ENCODE measurements around the gene ATAT1. TPM values are rescaled to one million over a fixed set of nuclear protein-coding genes. Genes with fewer than 3 reads are reported as not detected.
A peak's percentile ranks its signal among the peaks of the same experiment; 100 is the strongest.

ATAT1 gene
- total and polyA plus RNA-seq, 9 of the 15 experiments (the other 6 are each of a cell fraction or from before 2014, with no cell fraction given), result 0.65 to 5.8 (median 1.6) TPM

GRCh38 chr6:30678964-30679726, 52.5 kb downstream of the ATAT1 start (continued):
- no peak for TF ChIP-seq ZBTB40 (IDR thresholded peaks at IDR 0.05)
- no peak for TF ChIP-seq ZBTB40 (CRISPR knock-in tag; IDR thresholded peaks at IDR 0.05)
- TF ChIP-seq YY1 (IDR thresholded peaks at IDR 0.05; ENCODE audit: borderline replicate concordance in 1 of 3, control insufficient read depth in 1 of 3, extremely low read depth in 1 of 3, insufficient read depth in 3 of 3, insufficient read length in 1 of 3, insufficient replicate concordance in 2 of 3, low read depth in 1 of 3, low read length in 2 of 3), result peak in 1 of 3 experiments; percentile 60
- TF ChIP-seq LEF1 (IDR thresholded peaks at IDR 0.05), result no peak
- TF ChIP-seq SUPT5H (IDR thresholded peaks at IDR 0.05), result no peak
- no peak for TF ChIP-seq HDAC6 (IDR thresholded peaks at IDR 0.05; ENCODE audit: low read depth, low read length)
- 0 out of 2 replicates have a peak, but pooled peaks have one; percentile 38 for TF ChIP-seq L3MBTL2 (IDR thresholded peaks at IDR 0.05)
- TF ChIP-seq SMAD1 (IDR thresholded peaks at IDR 0.05; ENCODE audit: low read depth, low read length, partially characterized antibody), result no peak
- no peak for TF ChIP-seq ESRRB (CRISPR knock-in tag; IDR thresholded peaks at IDR 0.05; ENCODE audit: borderline replicate concordance)
- TF ChIP-seq CEBPG (CRISPR knock-in tag; IDR thresholded peaks at IDR 0.05), result no peak
- TF ChIP-seq CEBPG (tag; conservative IDR thresholded peaks at IDR 0.05 in 1 of 2, IDR thresholded peaks at IDR 0.05 in 1 of 2), result no peak
- TF ChIP-seq STAG1 (CRISPR knock-in tag; IDR thresholded peaks at IDR 0.05; ENCODE audit: borderline replicate concordance), result peak; percentile 87; the same call in 1 of the 2 replicates
- TF ChIP-seq ZBTB49 (CRISPR knock-in tag; IDR thresholded peaks at IDR 0.05; ENCODE audit: borderline replicate concordance), result 0 out of 2 replicates have a peak, but pooled peaks have one; percentile 70
- TF ChIP-seq SMAD2 (IDR thresholded peaks at IDR 0.05; ENCODE audit: low read depth, low read length), result no peak
- no peak for TF ChIP-seq ZBTB8A (IDR thresholded peaks at IDR 0.05; ENCODE audit: partially characterized antibody)

Data from K562 (cell line).